Right lobe of liver (tissue), 4 donors: ENCODE data around the gene EYA2.

ENCODE experiments used
- POLR2A ChIP-seq: fragments of 450-650 bp; IDR thresholded peaks from one replicate; pipeline ENCODE4 v1.6.1; 2017; ENCODE audit warnings: antibody characterized with exemption, mild to moderate bottlenecking
- TF ChIP-seq, protein P1 (sequence below), 4 donors: fragments of 200-600 bp in 3 of 4; fragments of 450-650 bp in 1 of 4; IDR thresholded peaks; one replicate each; pipeline versions ENCODE4 v1.5.1 to v1.8.0; 2016 to 2022; ENCODE audit warnings: antibody characterized with exemption in 4 of 4, mild to moderate bottlenecking in 2 of 4
- donor health status: DM: no; HTN: no; CAD: no.
- donor health status: DM: no; HTN: no; CAD: no.
- donor health status: DM: no; HTN: yes; CAD: no.

GRCh38 chr20:47097691-47098622, 203.3 kb downstream of the EYA2 start:
- TF ChIP-seq, protein P1, sequence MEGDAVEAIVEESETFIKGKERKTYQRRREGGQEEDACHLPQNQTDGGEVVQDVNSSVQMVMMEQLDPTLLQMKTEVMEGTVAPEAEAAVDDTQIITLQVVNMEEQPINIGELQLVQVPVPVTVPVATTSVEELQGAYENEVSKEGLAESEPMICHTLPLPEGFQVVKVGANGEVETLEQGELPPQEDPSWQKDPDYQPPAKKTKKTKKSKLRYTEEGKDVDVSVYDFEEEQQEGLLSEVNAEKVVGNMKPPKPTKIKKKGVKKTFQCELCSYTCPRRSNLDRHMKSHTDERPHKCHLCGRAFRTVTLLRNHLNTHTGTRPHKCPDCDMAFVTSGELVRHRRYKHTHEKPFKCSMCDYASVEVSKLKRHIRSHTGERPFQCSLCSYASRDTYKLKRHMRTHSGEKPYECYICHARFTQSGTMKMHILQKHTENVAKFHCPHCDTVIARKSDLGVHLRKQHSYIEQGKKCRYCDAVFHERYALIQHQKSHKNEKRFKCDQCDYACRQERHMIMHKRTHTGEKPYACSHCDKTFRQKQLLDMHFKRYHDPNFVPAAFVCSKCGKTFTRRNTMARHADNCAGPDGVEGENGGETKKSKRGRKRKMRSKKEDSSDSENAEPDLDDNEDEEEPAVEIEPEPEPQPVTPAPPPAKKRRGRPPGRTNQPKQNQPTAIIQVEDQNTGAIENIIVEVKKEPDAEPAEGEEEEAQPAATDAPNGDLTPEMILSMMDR (IDR thresholded peaks at IDR 0.05), result no peak
- TF ChIP-seq POLR2A, result no peak
